Dendritic cell treated with granulocyte-macrophage colony-stimulating factor and Interleukin-4, amounts not matched to agents 40 ng/mL and 50 ng/mL, for 4 days (primary cell): ENCODE data around the gene PPFIBP1.
"Not testable (repeated sequence)": the region's sequence is repeated elsewhere in the genome, so short reads cannot be mapped to it uniquely, and the experiment has no call there.

Source experiments
- H3K27ac Mint-ChIP-seq: one replicate; pipeline ENCODE4 v1.8.0; 2022; ENCODE audit warnings: mild to moderate bottlenecking, mixed read lengths
- H3K27me3 Mint-ChIP-seq: one replicate; pipeline ENCODE4 v1.8.0; 2022; ENCODE audit warnings: mild to moderate bottlenecking, mixed read lengths
- H3K36me3 Mint-ChIP-seq: one replicate; pipeline ENCODE4 v1.8.0; 2022; ENCODE audit warnings: low read depth, mixed read lengths
- H3K4me1 Mint-ChIP-seq: one replicate; pipeline ENCODE4 v1.8.0; 2022; ENCODE audit warnings: low read depth, mixed read lengths
- H3K4me3 Mint-ChIP-seq: one replicate; pipeline ENCODE4 v1.8.0; 2022; ENCODE audit warnings: mild to moderate bottlenecking, moderate library complexity, mixed read lengths
- H3K9me3 Mint-ChIP-seq: one replicate; pipeline ENCODE4 v1.8.0; 2022; ENCODE audit warnings: mixed read lengths
- intact Hi-C: fragments of 100-400 bp; cut with micrococcal nuclease; formaldehyde crosslinking; loops from one replicate; pipeline ENCODE4 v1.15.0; 2022

Gene PPFIBP1

DNA sequence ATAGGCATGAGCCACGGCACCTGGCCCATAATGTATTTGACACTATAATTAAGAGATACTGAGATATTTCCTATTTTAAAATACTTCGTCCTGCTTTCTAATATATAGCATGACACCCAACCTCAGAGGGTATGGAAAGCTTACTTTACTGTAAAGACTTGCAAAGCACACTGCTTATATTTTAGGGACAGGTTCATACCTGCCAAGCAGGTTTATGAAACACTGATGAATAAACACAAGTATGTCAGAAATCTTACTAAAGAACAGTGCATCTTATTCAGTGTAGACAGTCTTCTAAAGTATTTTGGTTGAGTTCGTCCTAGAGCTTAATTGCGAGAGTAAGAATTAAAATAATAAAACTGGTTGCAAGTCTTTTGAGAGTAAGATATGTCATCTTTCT lies 65.4 kb downstream of the PPFIBP1 start:
- Mint-ChIP-seq H3K27ac (no peak overlapping the region), H3K9me3 (no peaks in the 10 kb centered on the region), H3K4me3 (no peak overlapping the region), H3K4me1 (peaks cover 32% of the 10 kb centered on the region), H3K36me3 (peaks cover 7% of the 10 kb centered on the region), H3K27me3 (no peaks in the 10 kb centered on the region)
- intact Hi-C loops, result no loop called here

DNA sequence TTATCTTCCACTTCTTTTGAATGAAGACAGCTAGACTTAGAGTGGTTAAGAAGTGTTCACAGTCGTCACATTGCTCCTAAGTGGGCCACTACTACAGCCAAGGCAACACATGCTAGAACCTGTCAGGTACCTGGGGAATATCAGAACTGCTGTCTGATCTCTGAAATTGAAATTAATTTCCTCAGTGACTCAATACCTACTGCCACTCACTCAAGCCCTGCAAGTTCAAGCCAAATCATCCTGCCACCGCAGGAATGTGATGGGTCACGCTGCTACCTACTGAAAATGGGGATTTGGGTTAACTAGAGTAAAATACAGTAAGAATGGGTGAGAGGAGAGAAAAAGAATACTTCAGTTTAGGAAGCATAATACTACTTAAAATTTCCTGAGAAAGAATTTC lies 67.7 kb downstream of the PPFIBP1 start:
- H3K9me3 Mint-ChIP-seq, H3K27ac Mint-ChIP-seq, H3K27me3 Mint-ChIP-seq, intact Hi-C loops, H3K36me3 Mint-ChIP-seq, H3K4me3 Mint-ChIP-seq: not testable (repeated sequence)
- peaks cover 21% of the 10 kb centered on the region for H3K4me1 Mint-ChIP-seq

DNA sequence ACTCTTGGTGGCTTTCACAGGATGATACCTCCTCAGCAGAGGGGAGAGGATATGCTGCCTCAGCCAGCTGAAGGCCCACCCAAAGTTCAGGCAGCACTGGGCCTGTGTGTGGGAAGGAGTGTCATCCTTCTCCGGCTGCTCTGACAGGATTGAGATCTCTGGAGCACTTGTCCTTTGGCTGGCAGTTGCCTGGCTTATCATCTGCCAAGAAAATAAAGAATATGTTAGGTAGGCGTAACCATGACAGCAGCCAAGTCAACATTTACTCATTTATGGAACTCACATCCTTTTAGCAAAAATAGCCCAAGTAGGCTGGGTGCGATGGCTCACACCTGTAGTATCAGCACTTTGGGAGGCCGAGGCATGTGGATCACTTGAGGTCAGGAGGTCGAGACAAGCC lies 68.5 kb downstream of the PPFIBP1 start:
- Mint-ChIP-seq H3K36me3 (peaks cover 6% of the 10 kb centered on the region), H3K4me1 (peaks cover 22% of the 10 kb centered on the region), H3K27ac (no peak overlapping the region), H3K9me3 (no peaks in the 10 kb centered on the region), H3K4me3 (no peak overlapping the region), H3K27me3 (no peaks in the 10 kb centered on the region)
- intact Hi-C loops, result no loop called here

GRCh38 chr12:27593266-27593665 lies 69.3 kb downstream of the PPFIBP1 start:
- intact Hi-C loops, result no loop called here
- peaks cover 16% of the 10 kb centered on the region for H3K4me1 Mint-ChIP-seq

DNA sequence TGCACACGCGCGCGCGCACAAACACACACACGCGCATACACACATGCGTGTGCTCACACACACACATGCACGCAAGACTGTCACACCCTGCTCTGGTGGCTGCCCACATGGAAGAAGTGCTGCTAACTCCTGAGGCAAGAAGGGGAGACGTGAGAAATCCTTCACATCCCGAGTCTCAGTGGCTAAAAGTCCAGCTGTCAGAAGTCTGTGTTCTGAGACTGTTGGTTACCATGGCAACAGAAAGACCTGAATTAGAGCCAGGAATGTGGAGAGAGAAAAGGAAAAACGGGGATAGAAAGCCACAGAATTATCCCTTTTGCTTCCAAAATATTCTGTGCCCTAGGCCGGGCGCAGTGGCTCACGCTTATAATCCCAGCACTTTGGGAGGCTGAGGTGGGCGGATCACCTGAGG lies 71.2 kb downstream of the PPFIBP1 start:
- Mint-ChIP-seq H3K27ac (no peak overlapping the region), H3K36me3 (peaks cover 6% of the 10 kb centered on the region), H3K9me3 (no peaks in the 10 kb centered on the region), H3K4me3 (no peak overlapping the region), H3K4me1 (peaks cover 16% of the 10 kb centered on the region), H3K27me3 (no peaks in the 10 kb centered on the region)
- intact Hi-C loops, result no loop called here

More at GRCh38 chr12:27593266-27593665, 69.3 kb downstream of the PPFIBP1 start:
- peaks cover 6% of the 10 kb centered on the region for H3K36me3 Mint-ChIP-seq
- H3K27ac Mint-ChIP-seq, result no peak overlapping the region
- no peak overlapping the region for H3K4me3 Mint-ChIP-seq
- H3K9me3 Mint-ChIP-seq, result no peaks in the 10 kb centered on the region
- H3K27me3 Mint-ChIP-seq, result no peaks in the 10 kb centered on the region

- H3K36me3 Mint-ChIP-seq, H3K4me3 Mint-ChIP-seq, H3K9me3 Mint-ChIP-seq, intact Hi-C loops, H3K27ac Mint-ChIP-seq, H3K27me3 Mint-ChIP-seq: not testable (repeated sequence)
- peaks cover 13% of the 10 kb centered on the region for H3K4me1 Mint-ChIP-seq
These were observed 74.9 kb downstream of the PPFIBP1 start for GRCh38 chr12:27598866-27599265.

- peak overlapping the region; percentile 76 for H3K27ac Mint-ChIP-seq
- H3K4me3 Mint-ChIP-seq, result peak overlapping the region; percentile 30
- H3K9me3 Mint-ChIP-seq, result peaks cover 17% of the 10 kb centered on the region
- intact Hi-C loops, H3K36me3 Mint-ChIP-seq, H3K27me3 Mint-ChIP-seq: not testable (repeated sequence)
- H3K4me1 Mint-ChIP-seq, result peaks cover 13% of the 10 kb centered on the region
These were observed 77.2 kb downstream of the PPFIBP1 start for GRCh38 chr12:27601056-27601828.

DNA sequence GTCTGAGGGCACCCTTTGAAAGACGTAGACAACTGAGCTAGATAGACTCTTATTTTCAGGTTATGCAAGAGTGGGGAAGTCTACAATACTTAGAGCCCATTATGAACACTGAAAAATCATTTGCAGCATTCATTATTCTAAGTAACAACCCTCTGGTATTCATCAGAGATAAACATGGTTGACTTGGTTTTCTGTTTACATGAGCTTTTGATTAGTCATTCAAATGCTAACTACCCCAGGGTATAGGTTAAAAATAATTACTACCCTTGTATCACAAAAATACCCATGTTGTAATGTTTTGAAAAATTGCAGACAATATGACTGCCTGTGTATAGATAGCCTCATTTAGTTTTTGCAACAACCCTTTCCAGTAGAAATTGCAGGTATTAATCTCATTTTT lies 78.5 kb downstream of the PPFIBP1 start:
- Mint-ChIP-seq H3K36me3 (peaks cover 6% of the 10 kb centered on the region), H3K27me3 (no peaks in the 10 kb centered on the region), H3K4me1 (peaks cover 15% of the 10 kb centered on the region), H3K9me3 (peaks cover 17% of the 10 kb centered on the region), H3K27ac (no peak overlapping the region), H3K4me3 (no peak overlapping the region)
- intact Hi-C loops, result no loop called here

- Mint-ChIP-seq H3K4me1 (peaks cover 34% of the 10 kb centered on the region), H3K27me3 (no peaks in the 10 kb centered on the region), H3K4me3 (no peak overlapping the region), H3K27ac (no peak overlapping the region), H3K9me3 (peaks cover 17% of the 10 kb centered on the region), H3K36me3 (peaks cover 6% of the 10 kb centered on the region)
- intact Hi-C loops, result no loop called here
These were observed 80.4 kb downstream of the PPFIBP1 start for GRCh38 chr12:27604431-27604830.

DNA sequence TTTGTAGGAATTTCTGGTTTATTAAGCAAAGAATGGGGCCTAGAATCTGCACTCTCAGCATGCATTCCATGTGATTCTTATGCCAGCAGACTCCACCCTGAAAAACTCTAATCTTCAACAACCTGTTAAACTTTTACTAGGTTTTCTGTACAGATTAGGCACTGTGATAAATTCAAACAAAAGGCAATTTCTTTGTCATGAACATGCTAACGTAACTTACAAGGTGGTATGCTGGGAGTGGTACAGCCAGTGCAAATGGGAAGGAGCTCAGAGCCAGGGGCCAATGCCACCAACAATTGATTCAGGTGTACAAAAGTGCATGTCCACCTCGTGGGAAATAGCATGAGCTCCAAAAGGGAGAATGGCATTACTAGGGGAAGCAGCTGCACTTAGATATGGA lies 83.0 kb downstream of the PPFIBP1 start:
- Mint-ChIP-seq H3K4me1 (peaks cover 28% of the 10 kb centered on the region), H3K27me3 (no peaks in the 10 kb centered on the region), H3K4me3 (no peak overlapping the region), H3K9me3 (peaks cover 17% of the 10 kb centered on the region), H3K36me3 (peaks cover 6% of the 10 kb centered on the region), H3K27ac (peak overlapping the region; percentile 48)
- intact Hi-C loops, result no loop called here

GRCh38 chr12:27607591-27607990 lies 83.6 kb downstream of the PPFIBP1 start:
- intact Hi-C loops, result no loop called here
- H3K4me1 Mint-ChIP-seq, result peaks cover 28% of the 10 kb centered on the region
- peak overlapping the region; percentile 48 for H3K27ac Mint-ChIP-seq
- H3K9me3 Mint-ChIP-seq, result peaks cover 17% of the 10 kb centered on the region
- peaks cover 6% of the 10 kb centered on the region for H3K36me3 Mint-ChIP-seq
- no peak overlapping the region for H3K4me3 Mint-ChIP-seq
- no peaks in the 10 kb centered on the region for H3K27me3 Mint-ChIP-seq

DNA sequence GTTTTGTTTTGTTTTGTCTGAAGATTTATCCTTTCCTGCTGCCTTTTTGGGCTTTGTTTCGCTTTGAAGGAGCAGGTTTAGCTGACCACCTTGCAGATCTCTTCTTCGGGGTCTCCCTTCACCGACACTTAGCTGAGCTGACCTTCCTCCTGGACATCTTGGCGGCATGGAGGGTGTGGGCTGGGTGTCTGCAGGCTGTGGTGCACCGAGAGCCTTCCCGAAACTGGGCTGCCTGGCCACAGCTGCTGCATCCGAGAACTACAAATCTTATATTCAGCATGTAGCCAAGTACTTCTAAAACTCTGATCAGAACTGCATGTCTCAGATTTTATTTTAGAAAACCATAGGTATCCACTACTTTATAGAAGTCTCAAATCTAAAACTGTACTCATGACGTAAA lies 84.9 kb downstream of the PPFIBP1 start:
- intact Hi-C loops, result no loop called here
- peaks cover 28% of the 10 kb centered on the region for H3K4me1 Mint-ChIP-seq
- no peak overlapping the region for H3K4me3 Mint-ChIP-seq
- H3K27ac Mint-ChIP-seq, result peak overlapping the region; percentile 68
- peaks cover 14% of the 10 kb centered on the region for H3K36me3 Mint-ChIP-seq
- H3K9me3 Mint-ChIP-seq, result peaks cover 12% of the 10 kb centered on the region
- H3K27me3 Mint-ChIP-seq, result no peaks in the 10 kb centered on the region

- intact Hi-C loops, result no loop called here
- peaks cover 28% of the 10 kb centered on the region for H3K4me1 Mint-ChIP-seq
- H3K27ac Mint-ChIP-seq, result no peak overlapping the region
These were observed 86.4 kb downstream of the PPFIBP1 start for GRCh38 chr12:27610374-27610773.

GRCh38 chr12:27614386-27614785 lies 90.4 kb downstream of the PPFIBP1 start:
- Mint-ChIP-seq H3K4me1 (peaks cover 25% of the 10 kb centered on the region), H3K4me3 (no peak overlapping the region), H3K9me3 (no peaks in the 10 kb centered on the region), H3K36me3 (peaks cover 14% of the 10 kb centered on the region), H3K27ac (no peak overlapping the region), H3K27me3 (no peaks in the 10 kb centered on the region)
- intact Hi-C loops, result no loop called here

More at GRCh38 chr12:27610374-27610773, 86.4 kb downstream of the PPFIBP1 start:
- no peaks in the 10 kb centered on the region for H3K27me3 Mint-ChIP-seq
- H3K9me3 Mint-ChIP-seq, result no peaks in the 10 kb centered on the region
- peaks cover 10% of the 10 kb centered on the region for H3K36me3 Mint-ChIP-seq
- H3K4me3 Mint-ChIP-seq, result no peak overlapping the region

DNA sequence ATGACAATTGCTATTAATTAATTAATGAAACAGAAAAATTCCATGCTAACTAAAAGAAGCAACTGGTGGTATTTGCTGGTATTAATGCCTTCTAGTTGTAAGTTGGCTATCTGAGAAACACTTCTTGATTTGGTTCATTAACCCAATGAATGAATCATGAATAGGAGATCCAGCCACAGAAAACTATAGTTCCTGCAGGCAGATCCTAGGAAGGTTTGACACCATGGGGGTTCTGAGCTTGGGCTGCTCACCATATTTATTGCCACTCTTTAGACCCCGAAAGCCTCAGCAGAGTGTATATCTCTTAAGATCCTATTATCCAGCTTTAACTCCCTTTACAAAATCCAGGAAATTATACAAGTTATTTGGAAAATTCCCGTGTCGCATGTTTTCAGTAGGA lies 90.9 kb downstream of the PPFIBP1 start:
- Mint-ChIP-seq H3K27ac (no peak overlapping the region), H3K4me1 (peaks cover 23% of the 10 kb centered on the region), H3K36me3 (peaks cover 14% of the 10 kb centered on the region), H3K4me3 (no peak overlapping the region), H3K27me3 (no peaks in the 10 kb centered on the region), H3K9me3 (no peaks in the 10 kb centered on the region)
- intact Hi-C loops, result no loop called here
